ENCODE measurements around the gene TMEM18. TPM values are rescaled to one million over a fixed set of nuclear protein-coding genes. Genes with fewer than 3 reads are reported as not detected.

The TMEM18 gene
- polyA plus RNA-seq, 1 donor from 2014 or later, result 58.6 TPM

- no peak overlapping the region for H3K27ac ChIP-seq (ENCODE audit: low read length)
- no peaks in the 10 kb centered on the region for H4K20me1 ChIP-seq (ENCODE audit: insufficient read depth)
- no peaks in the 10 kb centered on the region for H3F3A ChIP-seq (ENCODE audit: insufficient read depth, low read length, poor library complexity, severe bottlenecking)
- H3K36me3 ChIP-seq (ENCODE audit: insufficient read depth, low read length), result no peaks in the 10 kb centered on the region
- H3K27me3 ChIP-seq (ENCODE audit: insufficient read depth, low read depth, low read length), result no peaks in the 10 kb centered on the region
- H3K4me2 ChIP-seq (ENCODE audit: low read length), result no peak overlapping the region
- no peaks in the 10 kb centered on the region for H3K79me2 ChIP-seq (replicated peaks; ENCODE audit: insufficient read depth, low read length)
- TF ChIP-seq EZH2 (IDR thresholded peaks at IDR 0.05; ENCODE audit: borderline replicate concordance, insufficient read depth, low read length, poor library complexity, severe bottlenecking) (no peak), REST (IDR thresholded peaks at IDR 0.05; ENCODE audit: borderline replicate concordance) (no peak), EP300 (conservative IDR thresholded peaks at IDR 0.05; ENCODE audit: poor library complexity, severe bottlenecking) (no peak), SMC3 (conservative IDR thresholded peaks at IDR 0.05; ENCODE audit: poor library complexity) (no peak), RAD21 (conservative IDR thresholded peaks at IDR 0.05) (no peak), POLR2AphosphoS5 (IDR thresholded peaks at IDR 0.05) (no peak), CTCF (IDR thresholded peaks at IDR 0.05; ENCODE audit: poor library complexity, severe bottlenecking) (no peak), TAF1 (IDR thresholded peaks at IDR 0.05; ENCODE audit: low read depth) (no peak), MXI1 (conservative IDR thresholded peaks at IDR 0.05; ENCODE audit: poor library complexity, severe bottlenecking) (no peak)
- H3K4me3 ChIP-seq (ENCODE audit: low read length), result no peak overlapping the region
- H3K9me3 ChIP-seq (ENCODE audit: low read length), result no peaks in the 10 kb centered on the region
- no peak overlapping the region for H3K9ac ChIP-seq (ENCODE audit: low read length)
- no peaks in the 10 kb centered on the region for H3K9me2 ChIP-seq (ENCODE audit: insufficient read depth, low read length)
- no peak overlapping the region for H2AFZ ChIP-seq (ENCODE audit: low read depth, low read length)
Measured at GRCh38 chr2:624551-625347, 52.5 kb downstream of the TMEM18 start.

- Histone ChIP-seq H3K27ac (ENCODE audit: low read length) (no peak overlapping the region), H3K9me2 (ENCODE audit: insufficient read depth, low read length) (no peaks in the 10 kb centered on the region), H3K4me2 (ENCODE audit: low read length) (no peak overlapping the region)
Measured at GRCh38 chr2:624096-624495, 53.1 kb downstream of the TMEM18 start.

More at GRCh38 chr2:624096-624495, 53.1 kb downstream of the TMEM18 start:
- no peak for TF ChIP-seq REST (IDR thresholded peaks at IDR 0.05; ENCODE audit: borderline replicate concordance)
- TF ChIP-seq RAD21 (conservative IDR thresholded peaks at IDR 0.05), result no peak
- no peak for TF ChIP-seq CTCF (IDR thresholded peaks at IDR 0.05; ENCODE audit: poor library complexity, severe bottlenecking)
- no peak for TF ChIP-seq MXI1 (conservative IDR thresholded peaks at IDR 0.05; ENCODE audit: poor library complexity, severe bottlenecking)
- TF ChIP-seq EP300 (conservative IDR thresholded peaks at IDR 0.05; ENCODE audit: poor library complexity, severe bottlenecking), result no peak
- TF ChIP-seq EZH2 (IDR thresholded peaks at IDR 0.05; ENCODE audit: borderline replicate concordance, insufficient read depth, low read length, poor library complexity, severe bottlenecking), result no peak
- TF ChIP-seq SMC3 (conservative IDR thresholded peaks at IDR 0.05; ENCODE audit: poor library complexity), result no peak
- TF ChIP-seq POLR2AphosphoS5 (IDR thresholded peaks at IDR 0.05), result no peak
- no peak for TF ChIP-seq TAF1 (IDR thresholded peaks at IDR 0.05; ENCODE audit: low read depth)
- H3K9me3 ChIP-seq (ENCODE audit: low read length), result no peaks in the 10 kb centered on the region
- no peaks in the 10 kb centered on the region for H3K79me2 ChIP-seq (replicated peaks; ENCODE audit: insufficient read depth, low read length)
- no peaks in the 10 kb centered on the region for H3K27me3 ChIP-seq (ENCODE audit: insufficient read depth, low read depth, low read length)
- no peak overlapping the region for H3K9ac ChIP-seq (ENCODE audit: low read length)
- no peaks in the 10 kb centered on the region for H3F3A ChIP-seq (ENCODE audit: insufficient read depth, low read length, poor library complexity, severe bottlenecking)
- H2AFZ ChIP-seq (ENCODE audit: low read depth, low read length), result no peak overlapping the region
- H4K20me1 ChIP-seq (ENCODE audit: insufficient read depth), result no peaks in the 10 kb centered on the region
- H3K4me3 ChIP-seq (ENCODE audit: low read length), result no peak overlapping the region
- no peaks in the 10 kb centered on the region for H3K36me3 ChIP-seq (ENCODE audit: insufficient read depth, low read length)

Measured in neural cell (in vitro differentiated cells).